ENCODE data around the gene SSH2.
"Not testable (repeated sequence)": the region's sequence is repeated elsewhere in the genome, so short reads cannot be mapped to it uniquely, and the experiment has no call there.

SSH2 gene

DNA sequence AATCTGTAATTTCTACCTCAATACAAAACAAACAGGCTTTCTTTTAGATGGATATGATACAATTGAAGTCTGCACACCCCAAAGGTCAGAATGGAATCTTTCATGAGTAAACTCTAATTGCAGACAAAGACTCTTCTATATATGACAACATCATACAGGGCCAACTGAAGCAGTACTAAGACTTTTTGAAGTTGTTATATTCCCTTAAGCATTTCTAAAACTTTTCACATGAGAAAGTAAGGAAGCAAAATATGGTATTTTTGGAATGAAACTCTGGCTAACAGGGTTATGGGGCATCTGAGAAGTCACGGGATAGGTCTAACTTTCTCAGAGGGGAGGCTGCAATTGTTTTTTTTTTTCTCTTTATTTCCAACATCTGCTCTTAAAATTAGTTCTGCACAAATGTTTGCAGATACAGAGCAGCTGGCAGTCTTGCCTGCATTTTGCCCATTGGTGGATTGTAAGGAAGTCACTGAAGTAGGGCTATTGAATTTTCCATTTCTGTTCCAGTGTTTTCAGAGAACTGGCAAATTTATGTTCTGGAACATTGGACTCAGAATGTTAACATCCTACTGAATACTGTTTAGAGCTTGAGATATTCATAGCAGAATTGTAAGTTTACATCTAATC is 59.1 kb downstream of the SSH2 start:
- no peak for DNase-seq

DNA sequence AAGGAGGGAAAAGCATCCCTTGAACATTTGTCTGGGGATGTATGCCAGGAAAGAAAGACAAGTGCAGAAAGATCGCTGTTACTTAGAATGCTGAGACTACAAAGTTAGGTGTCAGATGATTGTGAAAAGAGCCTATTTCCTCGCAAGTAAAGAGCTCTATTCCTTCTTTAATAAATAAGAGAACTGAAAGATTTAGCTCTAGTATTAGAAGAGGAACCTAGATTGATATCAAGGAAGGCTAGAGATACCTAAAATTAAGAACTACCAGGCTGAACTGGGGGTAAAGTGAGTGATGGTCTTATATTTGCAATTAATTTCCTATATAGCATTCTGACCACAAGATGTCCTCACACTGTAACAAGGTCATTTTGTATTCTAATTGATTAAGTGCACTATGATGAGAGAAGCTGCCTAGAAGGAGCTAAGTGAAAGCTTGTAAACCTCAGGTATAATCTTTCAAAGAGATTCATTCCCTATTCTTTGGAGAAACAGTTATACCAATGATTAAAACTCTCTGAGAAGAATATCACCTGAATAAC is 62.3 kb downstream of the SSH2 start:
- no peak for DNase-seq

DNA sequence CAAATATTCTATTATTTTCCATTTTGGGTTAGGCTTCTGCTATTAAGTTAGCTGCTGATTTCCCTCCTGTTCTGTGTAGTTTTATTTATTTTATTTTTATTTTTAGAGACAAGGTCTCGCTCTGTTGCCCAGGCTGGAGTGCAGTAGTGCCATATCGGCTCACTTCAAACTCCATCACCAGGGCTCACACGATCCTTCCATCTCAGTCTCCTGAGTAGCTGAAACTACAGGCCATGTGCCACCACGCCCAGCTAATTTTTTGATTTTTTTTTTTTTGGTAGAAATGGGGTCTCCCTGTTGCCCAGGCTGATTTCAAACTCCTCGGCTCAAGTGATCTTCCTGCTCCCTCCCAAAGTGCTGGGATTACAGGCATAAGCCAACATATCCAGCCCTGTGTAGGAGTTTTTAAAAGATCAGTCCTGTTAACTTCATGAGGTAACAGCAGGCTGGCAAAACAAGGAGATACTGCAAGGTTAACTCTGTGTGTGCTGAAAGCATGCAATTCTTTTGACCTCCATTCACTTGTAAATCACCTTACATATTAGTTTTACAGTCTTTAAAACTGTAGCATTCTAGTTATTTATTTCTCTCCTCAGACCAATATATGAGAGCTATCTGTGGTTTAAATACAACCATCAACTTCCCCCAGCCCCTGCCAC is 63.2 kb downstream of the SSH2 start:
- DNase-seq: no peak

DNA sequence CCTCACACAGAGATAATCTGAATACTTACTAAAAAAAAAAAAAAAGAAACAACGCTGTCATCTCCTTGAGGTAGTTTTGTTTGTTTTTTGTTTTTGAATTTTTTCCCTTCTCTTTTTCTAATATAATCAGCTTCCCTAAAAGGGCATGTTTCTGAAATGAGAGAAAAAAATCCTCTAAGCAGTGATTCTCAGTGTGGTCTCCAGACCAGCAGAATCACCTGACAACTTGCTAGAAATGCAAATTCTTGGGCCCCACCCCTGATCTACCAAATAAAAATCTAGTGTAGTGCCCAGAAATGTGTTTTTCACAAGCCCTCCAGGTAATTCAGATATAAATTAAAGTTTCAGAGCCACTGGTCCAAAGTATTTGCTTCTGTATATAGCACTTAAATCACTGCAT is 65.4 kb downstream of the SSH2 start:
- DNase-seq: no peak

DNA sequence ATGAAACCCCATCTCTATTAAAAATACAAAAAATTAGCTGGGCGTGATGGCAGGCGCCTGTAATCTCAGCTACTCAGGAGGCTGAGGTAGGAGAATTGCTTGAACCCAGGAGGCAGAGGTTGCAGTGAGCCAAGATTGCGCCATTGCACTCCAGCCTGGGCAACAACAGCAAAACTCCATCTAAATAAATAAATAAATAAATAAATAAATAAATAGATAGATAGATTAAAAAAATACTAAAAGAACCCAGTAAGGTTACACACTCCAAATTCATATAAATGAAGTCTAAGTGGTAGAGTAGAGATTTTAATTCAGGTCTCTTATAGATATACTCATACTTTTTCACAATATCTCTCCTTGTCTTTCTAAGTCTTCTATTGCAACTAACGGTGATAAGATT is 65.9 kb downstream of the SSH2 start:
- not testable (repeated sequence) for DNase-seq

DNA sequence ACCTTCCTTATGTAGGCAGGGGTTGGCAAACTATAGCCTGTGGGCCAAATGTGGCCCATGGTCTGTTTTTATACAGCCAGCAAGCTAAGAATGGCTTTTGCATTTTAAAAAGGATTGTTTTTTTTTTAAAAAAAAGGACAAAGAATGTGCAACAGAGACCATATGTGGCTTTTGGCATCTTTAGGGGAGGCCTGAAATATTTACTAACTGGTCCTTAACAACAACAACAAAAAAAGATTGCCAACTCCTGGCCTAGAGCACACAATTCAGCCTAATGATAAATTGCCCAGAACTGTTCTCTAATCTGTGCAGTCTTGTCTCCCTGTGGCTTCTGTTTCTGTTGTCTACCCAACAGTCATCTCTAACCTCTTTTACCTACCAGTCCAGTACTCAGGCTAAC is 67.1 kb downstream of the SSH2 start:
- DNase-seq: no peak

DNA sequence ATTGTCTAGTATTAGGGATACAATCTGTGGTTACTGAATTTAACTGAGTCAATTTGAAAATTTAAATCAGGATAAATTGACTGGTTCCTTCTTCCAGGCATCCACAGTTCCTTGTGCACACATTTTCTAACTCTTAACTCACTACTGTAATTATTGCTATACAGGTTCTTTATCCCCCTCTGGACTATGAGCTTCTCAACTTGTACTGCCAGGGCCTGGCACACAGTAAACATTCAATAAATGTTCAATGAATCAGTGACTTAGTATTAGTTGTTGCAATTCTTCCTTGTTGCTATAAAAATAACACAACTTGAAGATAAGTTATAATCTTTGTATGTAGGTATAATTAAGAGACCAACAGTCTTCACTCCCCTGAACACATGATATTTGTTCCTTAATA is 67.9 kb downstream of the SSH2 start:
- no peak for DNase-seq

DNA sequence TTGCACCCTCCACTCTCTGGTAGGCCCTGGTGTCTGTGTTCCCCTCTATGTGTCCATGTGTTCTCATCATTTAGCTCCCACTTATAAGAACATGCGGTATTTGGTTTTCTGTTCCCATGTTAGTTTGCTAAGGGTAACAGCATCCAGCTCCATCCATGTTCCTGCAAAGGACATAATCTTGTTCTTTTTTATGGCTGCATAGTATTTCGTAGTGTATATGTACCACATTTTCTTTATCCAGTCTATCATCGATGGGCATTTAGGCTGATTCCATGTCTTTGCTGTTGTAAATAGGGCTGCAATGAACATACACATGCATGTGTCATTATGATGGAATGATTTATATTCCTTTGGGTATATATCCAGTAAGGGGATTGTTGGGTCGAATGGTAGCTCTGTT is 70.6 kb downstream of the SSH2 start:
- DNase-seq: not testable (repeated sequence)

DNA sequence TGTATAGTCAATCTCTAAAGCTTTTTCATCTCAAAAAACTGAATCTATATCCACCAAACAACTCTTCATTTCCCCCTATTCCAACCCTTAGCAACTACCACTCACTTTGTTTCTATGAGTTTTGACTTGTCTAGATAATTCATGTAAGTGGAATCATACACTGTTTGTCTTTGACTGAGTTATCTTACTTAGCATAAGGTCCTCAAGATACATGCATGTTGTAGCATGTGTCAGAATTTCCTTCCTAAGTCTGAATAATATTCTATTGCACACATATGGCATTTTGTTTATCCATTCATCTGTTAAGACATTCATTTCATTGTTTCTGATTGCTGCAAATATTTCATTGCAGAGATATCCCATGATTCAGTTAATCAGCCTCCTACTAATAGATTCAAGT is 72.2 kb downstream of the SSH2 start:
- no peak for DNase-seq

DNA sequence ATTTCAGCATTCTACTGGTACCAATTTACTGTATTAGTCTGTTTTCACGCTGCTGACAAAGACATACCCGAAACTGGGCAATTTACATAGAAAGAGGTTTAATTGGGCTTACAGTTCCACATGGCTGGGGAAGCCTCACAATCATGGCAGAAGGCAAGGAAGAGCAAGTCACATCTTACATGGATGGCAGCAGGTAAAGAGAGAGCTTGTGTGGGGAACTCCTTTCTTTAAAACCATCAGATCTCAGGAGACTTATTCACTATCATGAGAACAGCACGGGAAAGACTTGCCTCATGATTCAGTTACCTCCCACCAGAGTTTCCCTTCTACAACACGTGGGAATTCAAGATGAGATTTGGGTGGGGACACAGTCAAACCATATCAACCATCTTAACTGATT is 72.9 kb downstream of the SSH2 start:
- not testable (repeated sequence) for DNase-seq

DNA sequence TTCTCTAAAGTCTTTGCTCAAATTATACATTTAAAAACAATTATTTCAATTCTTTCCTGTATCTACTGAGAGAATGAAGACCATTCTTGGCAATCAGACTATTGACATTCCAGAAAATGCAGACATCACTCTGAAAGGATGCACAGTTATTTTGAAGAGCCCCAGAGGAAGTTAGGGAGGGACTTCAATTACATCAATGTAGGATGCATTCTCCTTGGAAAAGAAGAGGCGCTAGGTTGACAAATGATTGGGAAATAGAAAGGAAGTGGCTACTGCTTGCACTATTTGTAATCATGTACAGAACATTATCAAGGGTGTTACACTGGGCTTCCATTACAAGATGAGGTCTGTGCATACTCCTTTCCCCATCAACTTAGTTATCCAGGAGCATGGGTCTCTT is 74.3 kb downstream of the SSH2 start:
- DNase-seq: no peak

DNA sequence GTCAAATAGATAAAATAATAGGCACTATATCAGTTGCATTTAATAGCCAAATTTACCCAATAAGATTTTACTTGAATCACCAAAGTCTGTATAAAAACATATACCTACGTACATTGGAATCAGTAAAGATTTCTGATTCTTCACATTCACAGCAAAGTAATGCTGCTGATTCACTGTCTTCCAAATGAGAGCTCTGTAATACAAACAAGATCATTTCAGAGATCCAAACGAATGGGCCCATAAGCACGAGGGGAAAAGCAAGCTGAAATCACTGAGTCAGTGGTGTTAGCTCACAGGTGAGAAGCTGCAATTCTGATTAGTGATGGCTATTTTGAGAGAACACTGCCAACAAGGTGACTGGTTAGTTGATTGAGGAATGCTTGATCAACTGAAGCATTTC is 81.3 kb downstream of the SSH2 start:
- DNase-seq: no peak

DNA sequence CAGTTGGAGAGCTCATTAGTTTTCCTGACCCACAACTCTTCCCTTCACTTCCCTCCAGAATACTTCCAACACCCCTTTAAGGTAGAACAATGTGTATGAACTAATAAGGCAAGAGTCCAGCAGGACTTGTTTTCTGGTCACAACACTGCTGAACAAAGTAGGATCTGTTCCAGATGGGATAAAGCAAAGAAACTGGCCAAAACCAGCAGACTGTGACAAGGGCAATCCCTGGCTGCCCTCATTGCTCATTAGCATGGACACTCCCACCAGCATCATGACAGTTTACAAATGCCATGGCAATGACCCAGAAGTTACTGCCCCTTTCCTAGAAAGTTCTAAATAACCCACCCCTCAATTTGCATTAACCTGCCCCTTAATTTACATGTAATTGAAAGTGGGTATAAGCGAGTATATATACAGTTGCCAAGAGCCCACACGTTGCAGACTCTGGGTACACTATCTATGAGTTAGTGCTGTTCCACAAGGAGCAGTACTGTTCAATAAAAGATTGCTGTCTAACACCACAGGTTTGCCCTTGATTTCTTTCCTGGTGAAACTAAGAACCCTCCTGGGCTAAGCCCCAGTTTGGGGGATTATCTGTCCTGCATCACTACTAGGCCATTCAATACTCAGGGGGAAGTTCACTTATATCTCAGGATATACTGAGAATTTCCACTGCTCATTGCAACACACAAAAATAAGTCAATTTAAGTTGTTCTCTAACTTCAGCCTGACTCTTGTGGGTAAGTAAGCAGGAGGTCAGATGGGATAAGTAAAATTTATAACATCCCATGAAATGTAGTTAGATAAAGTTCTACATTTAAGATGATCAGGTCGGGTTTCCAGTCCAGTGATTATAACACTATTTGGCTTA is 82.3 kb downstream of the SSH2 start:
- no peak for DNase-seq

DNA sequence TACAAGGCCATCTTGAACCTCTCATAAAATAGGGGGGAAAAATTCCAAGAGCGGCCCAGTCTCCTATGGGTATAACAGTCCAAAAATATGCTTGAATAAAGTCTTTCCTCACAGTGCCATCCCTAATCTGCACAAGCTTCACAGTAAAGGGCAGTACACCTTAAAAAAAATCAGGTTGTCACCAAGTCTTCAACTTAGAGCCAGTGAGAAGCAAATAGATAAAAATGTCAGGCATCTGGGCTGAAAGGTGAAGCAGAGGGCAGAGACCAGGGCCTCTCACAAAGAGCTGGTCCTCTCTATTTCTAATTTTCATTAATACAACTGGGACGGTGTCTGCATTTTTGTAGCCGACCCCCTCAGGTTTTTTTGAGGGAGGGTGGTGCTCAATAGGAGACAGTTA is 82.9 kb downstream of the SSH2 start:
- no peak for DNase-seq

DNA sequence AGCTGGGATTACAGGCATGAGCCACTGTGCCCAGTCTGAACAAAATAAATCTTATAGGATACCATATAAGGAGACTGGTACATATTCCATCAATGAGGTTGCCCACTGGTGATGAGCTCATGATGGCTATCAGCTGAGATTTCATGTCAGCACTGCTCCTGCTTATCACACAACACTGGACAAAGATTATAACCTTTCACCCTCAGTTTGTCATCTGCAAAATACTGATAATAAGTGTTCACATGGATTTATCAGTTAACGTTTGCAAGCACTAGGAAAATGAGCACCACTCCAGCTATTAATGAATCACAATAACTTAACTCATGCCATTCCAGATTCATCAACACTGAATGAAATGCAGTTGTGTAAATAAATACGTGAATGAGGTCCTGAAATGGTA is 83.7 kb downstream of the SSH2 start:
- DNase-seq: no peak

DNA sequence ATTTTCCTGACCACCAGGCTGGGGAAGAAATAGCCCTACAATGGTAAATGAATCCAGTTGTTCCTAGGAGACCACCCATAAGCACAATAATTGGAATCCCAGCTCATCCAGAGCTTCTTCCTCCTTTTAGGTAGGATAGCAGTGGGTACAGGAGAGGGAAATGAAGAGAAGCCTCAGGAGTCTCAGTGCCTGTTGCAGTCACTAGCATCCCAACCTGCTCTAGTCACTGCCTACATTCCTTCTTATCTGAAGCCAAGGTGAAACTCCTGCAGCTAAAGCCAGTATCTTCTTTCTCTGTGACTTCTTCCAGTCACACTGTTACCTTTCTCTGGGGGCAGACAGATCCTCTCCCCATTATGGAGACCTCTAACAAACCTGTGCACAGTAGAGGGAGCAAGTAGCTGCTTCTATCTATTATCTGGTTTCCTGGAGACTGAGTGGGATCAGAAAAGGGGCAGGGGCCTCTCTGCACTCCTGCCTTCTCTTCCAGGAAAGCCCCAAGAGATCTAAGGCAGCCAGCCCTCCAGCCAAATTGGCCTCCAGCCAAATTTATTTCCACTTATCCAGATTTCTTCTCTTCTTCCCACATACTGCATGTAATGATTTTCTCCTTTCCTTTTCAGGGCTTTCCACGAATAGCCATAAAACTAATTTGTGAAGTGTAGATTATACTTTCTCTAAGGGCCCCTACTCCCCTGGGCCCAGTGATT is 85.5 kb downstream of the SSH2 start:
- no peak for DNase-seq

DNA sequence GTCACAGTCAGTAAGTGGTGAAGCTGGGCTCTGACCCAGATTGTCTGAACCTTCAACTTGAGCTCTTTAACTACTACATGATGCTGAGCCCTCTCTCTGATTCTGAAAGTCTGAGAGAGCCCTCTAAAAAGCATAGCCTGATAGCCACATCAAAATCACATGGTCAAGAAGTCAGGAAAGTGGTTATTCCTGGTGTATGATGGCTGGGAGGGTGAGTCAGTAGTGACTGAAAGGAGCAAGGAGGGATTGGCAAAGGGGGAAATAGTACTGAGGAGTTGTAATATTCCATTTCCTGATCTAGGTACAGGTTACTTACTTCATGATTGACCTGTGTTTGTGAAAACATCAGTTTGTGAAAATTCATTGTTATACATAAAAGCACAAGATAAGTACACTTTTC is 89.1 kb downstream of the SSH2 start:
- DNase-seq: no peak

DNA sequence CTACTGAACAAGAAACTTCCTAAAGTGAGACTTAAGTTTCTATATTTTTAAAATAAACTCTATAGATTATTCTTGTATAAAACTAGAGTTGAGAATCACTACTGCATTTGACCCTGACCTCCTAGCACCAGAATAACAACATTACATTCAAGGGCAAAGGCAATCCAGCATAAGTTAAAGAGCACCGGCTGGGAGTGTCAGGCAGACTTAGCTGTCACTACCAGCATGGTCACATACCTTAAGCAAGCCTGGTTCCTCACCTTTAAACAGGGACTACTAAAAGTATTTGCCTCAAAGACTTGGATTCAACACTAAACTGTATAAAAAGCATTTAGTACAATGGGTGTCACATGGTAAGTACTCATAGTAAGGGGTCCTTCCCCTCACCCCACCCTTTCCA is 90.4 kb downstream of the SSH2 start:
- DNase-seq: no peak

DNA sequence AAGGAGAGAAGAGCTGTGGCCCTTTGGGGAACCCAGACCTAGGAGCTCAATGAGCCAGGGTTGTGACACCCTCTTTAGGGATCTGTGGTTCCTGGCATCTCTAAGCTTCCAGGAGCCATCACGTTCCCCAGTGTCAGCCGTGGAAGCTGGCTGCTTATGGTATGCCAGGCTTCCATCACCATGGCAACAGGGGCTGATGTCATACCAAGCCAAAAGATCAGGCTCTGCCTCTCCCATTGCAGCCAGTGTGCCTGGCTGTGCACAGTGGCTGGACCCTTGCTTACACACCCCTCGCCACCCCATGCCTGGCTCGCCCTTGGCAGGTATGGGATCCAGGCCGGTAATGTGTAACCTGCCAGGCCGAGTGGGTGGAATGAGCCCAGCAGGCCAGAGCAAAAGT is 91.1 kb downstream of the SSH2 start:
- no peak for DNase-seq

DNA sequence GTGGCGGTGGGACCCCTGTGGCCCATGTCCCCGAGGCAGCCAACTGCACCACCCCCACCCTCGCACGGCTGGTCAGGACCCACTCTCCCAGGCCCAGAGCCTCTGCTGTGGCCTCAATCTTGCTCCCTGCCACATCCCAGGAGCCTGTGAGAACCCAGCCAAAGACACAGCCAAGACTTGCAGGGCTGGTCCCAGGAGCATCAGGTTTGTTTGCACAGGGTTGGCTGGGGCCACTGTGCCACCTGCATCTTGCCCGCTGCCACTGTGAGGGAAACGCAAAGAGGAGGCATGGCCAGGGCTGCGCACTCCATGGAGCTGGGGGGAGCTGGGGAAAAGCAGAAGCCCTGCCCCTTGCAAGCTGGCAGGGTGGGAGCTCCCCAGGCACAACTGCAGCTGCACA is 92.5 kb downstream of the SSH2 start:
- no peak for DNase-seq

DNA sequence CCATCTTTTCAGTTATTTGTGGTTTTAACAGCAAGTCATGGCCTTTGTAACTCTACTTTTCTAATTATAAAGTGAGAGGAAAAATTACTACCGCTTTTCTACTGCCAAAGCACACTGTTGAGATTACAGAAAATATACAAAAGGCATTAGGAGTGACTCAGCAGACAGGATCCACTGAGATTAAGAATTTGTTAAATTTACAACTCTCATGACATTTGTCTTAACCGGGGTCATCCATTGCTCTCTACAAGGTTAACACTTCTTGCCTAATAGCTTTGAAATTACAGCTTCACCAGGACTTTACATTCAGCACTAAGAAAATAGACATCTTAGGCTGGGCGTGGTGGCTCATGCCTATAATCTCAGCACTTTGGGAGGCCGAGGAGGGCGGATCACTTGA is 93.4 kb downstream of the SSH2 start:
- DNase-seq: no peak

DNA sequence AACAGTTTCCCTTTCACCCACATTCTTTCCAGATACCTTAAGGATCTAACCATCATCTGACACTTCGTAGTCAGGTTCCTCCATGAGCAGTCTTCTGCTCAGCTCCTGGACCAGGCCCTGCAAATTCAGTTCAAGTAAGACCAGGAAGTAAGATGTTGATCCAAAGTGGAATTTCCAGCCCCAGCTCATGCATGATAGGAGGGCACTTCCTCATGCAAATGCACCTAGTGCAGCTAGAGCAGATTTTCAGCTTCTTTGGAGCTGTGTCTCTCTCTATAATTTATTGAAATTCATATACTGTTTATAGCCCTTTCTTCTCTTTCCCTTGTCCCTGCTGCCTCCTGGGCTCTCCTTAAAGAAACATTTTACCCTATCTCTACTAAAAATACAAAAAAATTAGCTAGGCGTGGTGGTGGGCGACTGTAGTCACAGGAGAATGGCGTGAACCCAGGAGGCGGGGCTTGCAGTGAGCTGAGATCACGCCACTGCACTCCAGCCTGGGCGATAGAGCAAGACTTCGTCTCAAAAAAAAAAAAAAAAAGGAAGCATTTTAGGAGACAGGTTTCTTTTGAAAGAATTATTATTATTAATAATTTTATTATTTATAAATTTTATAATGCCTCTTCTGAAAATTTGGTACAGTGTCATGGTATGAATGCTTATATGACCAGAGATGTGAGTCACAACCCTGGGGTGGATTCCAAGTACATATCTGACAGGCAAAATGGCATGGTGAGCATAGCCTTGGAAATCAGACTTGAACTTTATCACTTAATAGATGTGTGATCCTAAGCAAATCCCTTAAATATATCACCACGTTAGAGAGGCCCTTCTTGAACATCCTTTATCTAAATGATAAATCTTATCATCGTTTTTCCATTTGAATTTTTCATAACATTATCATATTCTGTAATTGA is 94.3 kb downstream of the SSH2 start:
- DNase-seq: no peak

All from activated CD8-positive, alpha-beta memory T cell treated with anti-CD3 and anti-CD28 coated beads, Interleukin-2, amount 50 U/mL, for 48 hours (primary cell).